Testis (tissue), 2 donors: ENCODE measurements around the gene KCNH5.

Experiments
- POLR2A ChIP-seq: fragments of 450-650 bp; IDR thresholded peaks from one replicate; pipeline ENCODE4 v1.6.1; 2017; ENCODE audit warnings: antibody characterized with exemption, mild to moderate bottlenecking, moderate library complexity
- TF ChIP-seq, protein P1 (sequence below), 3 experiments: fragments of 450-650 bp in 2 of 3; fragments of 200-600 bp in 1 of 3; sonication (generic) in 1 of 3; IDR thresholded peaks; one replicate each; pipeline ENCODE4 v1.5.1; 2016 to 2019; ENCODE audit warnings: antibody characterized with exemption in 3 of 3, mild to moderate bottlenecking in 2 of 3, moderate library complexity in 1 of 3

DNA sequence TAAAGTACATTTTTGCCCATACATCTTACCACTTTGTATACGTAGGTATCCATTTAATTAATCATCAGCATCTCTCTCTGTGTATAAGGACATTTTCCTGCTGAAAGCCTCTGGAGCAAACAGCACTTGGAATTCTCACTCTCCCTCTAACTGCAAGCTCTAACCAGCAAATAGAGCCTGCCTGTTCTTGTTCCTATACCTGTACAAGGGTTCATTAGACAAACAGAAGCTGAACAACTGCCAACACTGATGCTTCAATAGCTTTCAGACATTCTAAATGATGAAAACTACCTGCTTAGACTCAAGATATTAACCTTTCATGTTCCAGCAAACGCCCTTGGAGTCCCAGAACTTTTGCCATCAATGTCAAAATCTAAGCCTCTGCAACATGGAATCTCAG is 98.0 kb downstream of the KCNH5 start:
- TF ChIP-seq POLR2A: no peak
- TF ChIP-seq, protein P1, sequence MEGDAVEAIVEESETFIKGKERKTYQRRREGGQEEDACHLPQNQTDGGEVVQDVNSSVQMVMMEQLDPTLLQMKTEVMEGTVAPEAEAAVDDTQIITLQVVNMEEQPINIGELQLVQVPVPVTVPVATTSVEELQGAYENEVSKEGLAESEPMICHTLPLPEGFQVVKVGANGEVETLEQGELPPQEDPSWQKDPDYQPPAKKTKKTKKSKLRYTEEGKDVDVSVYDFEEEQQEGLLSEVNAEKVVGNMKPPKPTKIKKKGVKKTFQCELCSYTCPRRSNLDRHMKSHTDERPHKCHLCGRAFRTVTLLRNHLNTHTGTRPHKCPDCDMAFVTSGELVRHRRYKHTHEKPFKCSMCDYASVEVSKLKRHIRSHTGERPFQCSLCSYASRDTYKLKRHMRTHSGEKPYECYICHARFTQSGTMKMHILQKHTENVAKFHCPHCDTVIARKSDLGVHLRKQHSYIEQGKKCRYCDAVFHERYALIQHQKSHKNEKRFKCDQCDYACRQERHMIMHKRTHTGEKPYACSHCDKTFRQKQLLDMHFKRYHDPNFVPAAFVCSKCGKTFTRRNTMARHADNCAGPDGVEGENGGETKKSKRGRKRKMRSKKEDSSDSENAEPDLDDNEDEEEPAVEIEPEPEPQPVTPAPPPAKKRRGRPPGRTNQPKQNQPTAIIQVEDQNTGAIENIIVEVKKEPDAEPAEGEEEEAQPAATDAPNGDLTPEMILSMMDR (IDR thresholded peaks at IDR 0.05): no peak
